Upper lobe of left lung (tissue), 6 donors: ENCODE measurements around the gene GFOD2. TPM values are rescaled to one million over a fixed set of nuclear protein-coding genes. Genes with fewer than 3 reads are reported as not detected.

Experiments used
- ATAC-seq, 2 donors: fragments of 200-7000 bp; cut with Tn5 transposase; one replicate each; pipeline ENCODE4 v1.9.1; 2022; ENCODE audit warnings: mild to moderate bottlenecking in 2 of 2, moderate library complexity in 2 of 2; ENCODE audit not compliant: low FRiP score in 2 of 2
- DNase-seq, 2 donors: peaks; one replicate each; pipeline ENCODE4 v3.0.0-alpha.2; 2019 to 2020
- H3K27ac ChIP-seq, 4 donors: fragments of 200-600 bp; sonication (generic); one replicate each; pipeline ENCODE4 v1.5.1; 2016 to 2019
- H3K27me3 ChIP-seq, 4 donors: fragments of 200-600 bp; sonication (generic); one replicate each; pipeline ENCODE4 v1.5.1; 2017 to 2019
- H3K36me3 ChIP-seq, 4 donors: fragments of 200-600 bp; sonication (generic); one replicate each; pipeline ENCODE4 v1.5.1; 2016 to 2019
- H3K4me1 ChIP-seq, 4 donors: fragments of 200-600 bp; sonication (generic); one replicate each; pipeline ENCODE4 v1.5.1; 2018 to 2019
- H3K4me3 ChIP-seq, 4 donors: fragments of 200-600 bp; sonication (generic); one replicate each; pipeline ENCODE4 v1.5.1; 2017 to 2019; ENCODE audit warnings: mild to moderate bottlenecking in 2 of 4, moderate library complexity in 1 of 4
- H3K9me3 ChIP-seq, 4 donors: fragments of 200-600 bp; sonication (generic); one replicate each; pipeline ENCODE4 v1.5.1; 2018 to 2019
- CTCF ChIP-seq, 6 experiments: fragments of 450-650 bp in 4 of 6; fragments of 200-600 bp in 2 of 6; sonication (generic) in 2 of 6; IDR thresholded peaks; one replicate each; pipeline ENCODE4 v1.5.1; 2016 to 2019; ENCODE audit warnings: antibody characterized with exemption in 6 of 6
- EP300 ChIP-seq, 4 donors: sonication (generic); formaldehyde crosslinking; IDR thresholded peaks; one replicate each; pipeline ENCODE4 v1.5.1; 2017; ENCODE audit warnings: antibody characterized with exemption in 4 of 4, control low read depth in 2 of 4
- POLR2A ChIP-seq, 4 donors: fragments of 450-650 bp; IDR thresholded peaks; one replicate each; pipeline ENCODE4 v1.5.1; 2016 to 2017; ENCODE audit warnings: antibody characterized with exemption in 4 of 4, mild to moderate bottlenecking in 2 of 4
- POLR2AphosphoS5 ChIP-seq, 2 donors: sonication (generic); formaldehyde crosslinking; IDR thresholded peaks; one replicate each; pipeline ENCODE4 v1.5.1; 2017; ENCODE audit warnings: antibody characterized with exemption in 2 of 2
- WGBS, 2 donors: methylation state at CpG; one replicate each; pipeline ENCODE4 v1.1.5; 2017 to 2018; 5-methylcytosine and 5-hydroxymethylcytosine counted together
- total RNA-seq, 6 donors: library from RNA; depleted of rRNA in 4 of 6; stranded (reverse); fragments of >200 nt in 4 of 6; gene quantifications; one replicate each; pipeline versions ENCODE4 v1.1.0 to v1.2.1, GENCODE V29; 2016 to 2021
- donor health status: DM: no; HTN: no; CAD: no; lungs with moderate emphysema.
- donor health status: DM: no; HTN: yes; CAD: no; lungs with severe emphysema.

The GFOD2 gene
- total RNA-seq, 6 donors from 2014 or later, result 14.3 to 21.0 (median 17.0) TPM

- 97% methylated on average over 4 of the region's 4 CpGs; no CpG with 5 or more reads in 1 of the 2 donors for WGBS, 2 donors
Observed at GRCh38 chr16:67651847-67652246, 67.3 kb downstream of the GFOD2 start.

GRCh38 chr16:67651039-67651438 is 68.1 kb downstream of the GFOD2 start:
- H3K4me1 ChIP-seq, result peaks cover 10 to 15% (median 14%) of the 10 kb centered on the region in 4 donors
- ATAC-seq, result no peak
- WGBS, 2 donors, result 86 to 89% methylated on average over 3 to 7 of the region's 7 CpGs
- DNase-seq, result no peak
- no peak overlapping the region for H3K27ac ChIP-seq
- H3K9me3 ChIP-seq, result no peaks in the 10 kb centered on the region
- H3K27me3 ChIP-seq, result peaks cover 0 to 24% (median 11%) of the 10 kb centered on the region in 4 donors
- H3K4me3 ChIP-seq, result no peak overlapping the region
- no peaks in the 10 kb centered on the region for H3K36me3 ChIP-seq
- no peak for TF ChIP-seq EP300 (IDR thresholded peaks at IDR 0.05)
- no peak for TF ChIP-seq POLR2A (IDR thresholded peaks at IDR 0.05)
- TF ChIP-seq POLR2AphosphoS5 (IDR thresholded peaks at IDR 0.05), result no peak
- no peak for TF ChIP-seq CTCF (IDR thresholded peaks at IDR 0.05)

More at GRCh38 chr16:67651847-67652246, 67.3 kb downstream of the GFOD2 start:
- no peak for DNase-seq
- TF ChIP-seq POLR2AphosphoS5 (IDR thresholded peaks at IDR 0.05) (no peak), EP300 (IDR thresholded peaks at IDR 0.05) (no peak), CTCF (IDR thresholded peaks at IDR 0.05) (no peak), POLR2A (IDR thresholded peaks at IDR 0.05) (no peak)
- peaks cover 0 to 24% (median 11%) of the 10 kb centered on the region in 4 donors for H3K27me3 ChIP-seq
- H3K4me3 ChIP-seq, result no peak overlapping the region
- H3K4me1 ChIP-seq, result peaks cover 10 to 15% (median 14%) of the 10 kb centered on the region in 4 donors
- no peak overlapping the region for H3K27ac ChIP-seq
- H3K36me3 ChIP-seq, result peaks cover 0 to 4% (median under 1%) of the 10 kb centered on the region in 4 donors
- ATAC-seq, result no peak
- no peaks in the 10 kb centered on the region for H3K9me3 ChIP-seq

GRCh38 chr16:67650023-67650422 is 69.1 kb downstream of the GFOD2 start:
- H3K27me3 ChIP-seq, result peaks cover 0 to 26% (median 13%) of the 10 kb centered on the region in 4 donors
- no peaks in the 10 kb centered on the region for H3K36me3 ChIP-seq
- peaks cover 15 to 21% (median 17%) of the 10 kb centered on the region in 4 donors for H3K4me1 ChIP-seq
- H3K27ac ChIP-seq, result no peak overlapping the region
- 86 to 89% methylated on average over 8 of the region's 8 CpGs for WGBS, 2 donors
- no peak for DNase-seq
- ATAC-seq, result no peak
- no peak for TF ChIP-seq EP300 (IDR thresholded peaks at IDR 0.05)
- H3K4me3 ChIP-seq, result no peak overlapping the region
- no peaks in the 10 kb centered on the region for H3K9me3 ChIP-seq

GRCh38 chr16:67649494-67649931 is 69.6 kb downstream of the GFOD2 start:
- DNase-seq, result peak in 1 of 2 donors; percentile 85
- Histone ChIP-seq H3K4me3 (no peak overlapping the region), H3K27me3 (peaks cover 0 to 28% (median 14%) of the 10 kb centered on the region in 4 donors), H3K27ac (no peak overlapping the region), H3K36me3 (no peaks in the 10 kb centered on the region), H3K4me1 (peaks cover 20 to 26% (median 22%) of the 10 kb centered on the region in 4 donors), H3K9me3 (no peaks in the 10 kb centered on the region)
- no peak for TF ChIP-seq POLR2AphosphoS5 (IDR thresholded peaks at IDR 0.05)
- TF ChIP-seq CTCF (IDR thresholded peaks at IDR 0.05), result no peak
- no peak for TF ChIP-seq EP300 (IDR thresholded peaks at IDR 0.05)
- no peak for TF ChIP-seq POLR2A (IDR thresholded peaks at IDR 0.05)
- ATAC-seq, result peak in 1 of 2 donors; percentile 34
- 58 to 64% methylated on average over 21 to 34 of the region's 34 CpGs for WGBS, 2 donors

GRCh38 chr16:67648764-67649407 is 70.2 kb downstream of the GFOD2 start:
- DNase-seq (peak in 1 of 2 donors; percentile 77), ATAC-seq (no peak)
- Histone ChIP-seq H3K27ac (no peak overlapping the region), H3K27me3 (peaks cover 0 to 22% (median 10%) of the 10 kb centered on the region in 4 donors), H3K4me3 (no peak overlapping the region), H3K9me3 (no peaks in the 10 kb centered on the region), H3K36me3 (no peaks in the 10 kb centered on the region), H3K4me1 (peaks cover 21 to 29% (median 23%) of the 10 kb centered on the region in 4 donors)
- WGBS, 2 donors, result 83 to 100% methylated on average over 1 to 30 of the region's 35 CpGs
- TF ChIP-seq POLR2A (IDR thresholded peaks at IDR 0.05) (no peak), CTCF (IDR thresholded peaks at IDR 0.05) (no peak), EP300 (IDR thresholded peaks at IDR 0.05) (no peak)
